GM18909 (cell line): ENCODE results near the gene TMEM94.
A peak's percentile ranks its signal among the peaks of the same experiment; 100 is the strongest.
"Not testable (repeated sequence)": the region's sequence is repeated elsewhere in the genome, so short reads cannot be mapped to it uniquely, and the experiment has no call there.

ENCODE experiments used
- ATAC-seq: cut with Tn5 transposase; IDR thresholded peaks from one replicate; pipeline ENCODE4 v1.9.1; 2021; ENCODE audit warnings: mild to moderate bottlenecking; ENCODE audit not compliant: unreplicated experiment, poor library complexity

The TMEM94 gene

GRCh38 chr17:75456417-75457046 is at the start of gene TMEM94:
TSS of gene TMEM94 (plus strand) at chr17:75456635. CDS start at chr17:75471906, 15,271 bp downstream.
- ATAC-seq, result peak; percentile 90

DNA sequence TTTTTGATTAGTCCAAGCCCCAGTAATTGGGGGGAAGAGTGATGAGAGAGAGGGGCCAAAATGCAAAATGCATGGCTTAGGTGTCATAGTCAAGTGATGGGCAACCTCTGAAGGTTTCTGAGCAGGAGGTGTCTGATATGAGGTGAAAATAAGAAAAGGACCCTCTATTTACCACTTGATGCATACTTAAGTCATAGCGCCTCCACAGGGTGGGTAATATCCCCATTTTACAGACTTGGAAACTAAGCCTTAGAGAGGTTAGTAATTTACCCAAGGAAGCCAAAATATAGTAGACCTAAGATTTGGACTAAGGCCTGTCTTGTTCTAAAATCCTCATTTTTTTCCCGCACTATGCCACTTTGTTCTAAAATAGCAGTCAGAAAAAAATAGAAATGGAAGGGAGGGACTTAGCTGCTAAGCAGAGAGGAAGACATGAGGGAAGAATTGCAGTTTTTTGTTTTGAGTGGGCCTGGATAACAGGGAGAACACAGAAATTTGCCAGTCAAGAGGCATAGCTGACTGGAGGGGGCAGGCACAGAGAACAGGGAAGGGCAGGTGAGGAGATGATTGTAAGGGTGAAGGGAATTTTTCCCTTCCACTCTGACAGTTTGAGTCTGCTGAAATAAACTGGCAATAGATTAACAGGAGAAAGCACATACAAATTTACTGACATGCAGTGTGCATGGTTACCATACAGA is 48.6 kb upstream of the TMEM94 start:
- no peak for ATAC-seq

GRCh38 chr17:75410141-75410540 is 46.3 kb upstream of the TMEM94 start:
- no peak for ATAC-seq

- ATAC-seq, result no peak
Measured at GRCh38 chr17:75411328-75412067, 44.9 kb upstream of the TMEM94 start.

GRCh38 chr17:75412455-75413317 is 43.7 kb upstream of the TMEM94 start:
- no peak for ATAC-seq

GRCh38 chr17:75414488-75414887 is 41.9 kb upstream of the TMEM94 start:
- ATAC-seq, result no peak

DNA sequence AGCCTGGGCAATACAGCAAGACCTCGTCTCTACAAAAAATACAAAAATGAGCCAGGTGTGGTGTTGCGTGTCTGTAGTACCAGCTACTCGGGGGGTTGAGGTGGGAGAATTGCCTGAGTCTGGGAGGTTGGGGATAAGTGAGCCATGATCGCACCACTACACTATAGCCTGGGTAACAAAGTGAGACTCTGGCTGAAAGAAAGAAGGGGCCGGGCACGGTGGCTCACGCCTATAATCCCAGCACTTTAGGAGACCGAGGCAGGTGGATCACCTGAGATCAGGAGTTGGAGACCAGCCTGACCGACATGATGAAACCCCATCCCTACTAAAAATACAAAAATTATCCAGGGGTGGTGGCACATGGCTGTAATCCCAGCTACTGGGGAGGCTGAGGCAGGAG is 40.4 kb upstream of the TMEM94 start:
- no peak for ATAC-seq

DNA sequence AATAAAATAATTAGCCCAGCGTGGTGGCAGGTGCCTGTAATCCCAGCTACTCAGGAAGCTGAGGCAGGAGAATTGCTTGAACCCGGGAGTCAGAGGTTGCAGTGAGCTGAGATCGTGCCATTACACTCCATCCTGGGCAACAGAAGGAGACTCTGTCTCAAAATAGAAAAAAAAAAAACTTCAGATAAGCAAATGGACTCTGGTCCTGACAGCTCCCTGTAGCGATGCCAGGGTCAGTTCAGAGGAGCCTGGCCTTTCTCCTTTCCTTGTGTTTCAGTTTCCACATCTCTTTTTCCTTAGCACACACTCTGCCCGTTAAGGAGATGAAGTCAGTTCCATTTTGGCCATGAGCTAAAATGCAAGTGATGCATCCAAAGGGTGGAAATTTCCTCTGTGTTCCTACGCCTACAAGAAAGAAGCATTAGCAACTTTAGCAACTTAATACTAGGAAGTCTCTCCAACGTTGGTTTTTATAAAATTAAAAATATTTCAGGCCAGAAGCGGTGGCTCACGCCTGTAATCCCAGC is 39.3 kb upstream of the TMEM94 start:
- no peak for ATAC-seq

GRCh38 chr17:75418531-75418930 is 37.9 kb upstream of the TMEM94 start:
- no peak for ATAC-seq

GRCh38 chr17:75428543-75429469 is 27.6 kb upstream of the TMEM94 start:
- no peak for ATAC-seq

DNA sequence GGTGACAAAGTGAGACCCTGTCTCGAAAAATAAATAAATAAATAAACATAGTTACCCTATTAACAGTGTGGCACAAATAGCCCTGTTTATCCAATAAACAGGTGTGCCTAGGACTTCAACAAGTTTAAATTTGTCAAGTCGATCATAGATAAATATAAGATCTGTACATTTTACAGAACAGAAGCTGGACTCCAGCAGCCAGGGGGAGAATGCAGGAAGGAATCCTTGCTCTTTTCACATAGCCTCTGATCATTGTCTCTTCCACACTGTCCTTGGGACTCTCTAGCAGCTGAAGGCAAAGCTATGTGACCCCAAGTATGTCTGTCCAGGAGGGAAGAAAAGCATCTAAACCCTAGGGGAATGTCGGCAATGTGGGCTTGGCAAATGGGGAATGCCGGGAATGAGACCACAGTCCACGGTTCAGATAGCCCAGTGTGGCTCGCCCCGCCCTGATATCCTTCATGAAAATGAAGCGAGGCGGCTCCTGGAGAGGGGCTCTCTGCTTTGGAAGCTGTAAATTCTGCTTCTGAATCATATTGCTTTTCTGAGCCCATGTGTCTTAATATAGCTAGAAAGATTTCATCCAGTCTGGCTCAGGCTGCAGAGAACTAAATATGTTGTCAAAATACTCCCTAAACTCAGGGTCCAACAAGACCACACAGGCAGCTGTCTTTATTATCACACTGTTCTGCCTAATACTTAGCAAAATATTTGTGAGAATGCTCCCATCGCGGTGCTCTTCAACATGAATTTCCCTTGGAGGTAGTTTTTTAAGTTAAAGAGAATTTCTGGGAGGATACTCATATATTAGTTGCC is 26.1 kb upstream of the TMEM94 start:
- no peak for ATAC-seq

DNA sequence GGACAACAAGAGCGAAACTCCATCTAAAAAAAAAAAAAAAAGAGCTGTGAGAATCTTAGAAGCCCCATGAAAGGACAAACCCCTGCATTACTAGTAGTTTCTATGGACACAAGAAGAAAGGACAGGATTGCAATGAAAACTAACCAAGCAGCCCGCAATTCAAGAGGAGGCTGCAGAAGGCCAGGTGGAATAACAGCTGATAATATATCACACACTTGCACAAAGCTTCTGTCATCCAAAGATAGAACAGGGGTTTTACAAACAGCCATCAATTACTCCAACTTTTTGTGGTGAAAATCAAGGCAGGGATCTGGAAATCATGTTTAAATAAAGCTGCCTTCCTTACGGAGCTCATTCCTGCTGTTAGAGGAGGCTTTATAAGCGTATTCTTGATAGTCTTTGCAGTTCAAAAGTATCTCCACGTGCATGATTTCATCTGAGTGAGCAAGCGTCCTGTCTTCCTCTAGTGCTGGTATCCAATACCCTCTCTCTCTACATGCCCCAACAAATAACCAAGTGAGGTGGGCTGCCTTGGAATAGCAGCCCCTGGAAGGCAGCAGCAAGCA is 23.1 kb upstream of the TMEM94 start:
- no peak for ATAC-seq

- ATAC-seq, result not testable (repeated sequence)
Measured at GRCh38 chr17:75434433-75434832, 22.0 kb upstream of the TMEM94 start.

GRCh38 chr17:75437404-75437803 is 19.0 kb upstream of the TMEM94 start:
- ATAC-seq, result not testable (repeated sequence)

DNA sequence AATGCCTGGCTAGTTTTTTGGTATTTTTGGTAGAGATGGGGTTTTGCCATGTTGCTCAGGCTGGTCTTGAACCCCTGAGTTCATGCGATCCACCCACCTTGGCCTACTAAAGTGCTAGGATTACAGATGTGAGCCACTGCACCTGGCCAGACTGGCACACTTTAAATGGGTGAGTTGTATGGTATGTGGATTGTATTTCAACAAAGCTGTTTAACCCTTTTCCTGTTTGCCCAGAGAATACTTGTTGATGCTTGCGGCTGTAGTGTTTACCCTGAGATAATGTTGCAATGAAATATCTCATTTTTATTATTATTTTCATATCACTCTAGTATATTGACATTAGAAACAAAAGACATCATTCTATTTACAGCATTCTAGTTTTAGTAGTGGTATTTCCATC is 17.1 kb upstream of the TMEM94 start:
- no peak for ATAC-seq

DNA sequence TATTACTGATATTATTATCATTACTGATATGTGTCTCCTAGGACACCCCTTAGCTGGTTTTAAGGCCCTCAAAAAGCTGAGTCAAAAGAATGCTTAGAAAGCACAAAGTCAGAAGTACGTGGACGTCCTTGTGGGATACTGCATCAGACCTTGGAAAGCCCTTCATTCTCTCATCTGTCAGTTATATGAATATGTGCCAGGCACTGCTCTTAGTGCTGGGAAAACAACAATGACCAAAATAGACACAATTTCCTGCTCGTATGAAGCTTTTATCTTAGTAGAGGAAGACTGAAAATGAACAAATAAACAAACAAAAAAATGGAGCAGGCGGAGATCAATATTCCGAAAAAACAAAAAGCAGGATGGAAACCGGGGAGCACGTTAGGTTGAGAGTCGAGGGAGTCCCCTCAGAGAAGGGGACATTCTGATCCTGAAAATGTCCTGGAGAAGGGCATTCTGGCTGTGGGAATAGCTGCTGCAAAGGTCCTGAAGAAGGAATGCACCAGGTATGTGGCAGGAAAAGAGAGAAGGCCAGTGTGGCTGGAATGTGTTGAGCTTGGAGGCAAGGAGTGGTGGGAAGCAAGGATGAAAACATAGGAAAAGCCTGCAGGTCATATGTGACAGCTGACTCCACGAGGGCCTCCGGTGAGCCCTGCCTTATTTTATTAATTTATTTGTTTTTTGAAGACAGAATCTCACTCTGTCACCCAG is 15.5 kb upstream of the TMEM94 start:
- ATAC-seq, result no peak
